Measurements from ENCODE around the gene RAB9A.

The RAB9A gene

DNA sequence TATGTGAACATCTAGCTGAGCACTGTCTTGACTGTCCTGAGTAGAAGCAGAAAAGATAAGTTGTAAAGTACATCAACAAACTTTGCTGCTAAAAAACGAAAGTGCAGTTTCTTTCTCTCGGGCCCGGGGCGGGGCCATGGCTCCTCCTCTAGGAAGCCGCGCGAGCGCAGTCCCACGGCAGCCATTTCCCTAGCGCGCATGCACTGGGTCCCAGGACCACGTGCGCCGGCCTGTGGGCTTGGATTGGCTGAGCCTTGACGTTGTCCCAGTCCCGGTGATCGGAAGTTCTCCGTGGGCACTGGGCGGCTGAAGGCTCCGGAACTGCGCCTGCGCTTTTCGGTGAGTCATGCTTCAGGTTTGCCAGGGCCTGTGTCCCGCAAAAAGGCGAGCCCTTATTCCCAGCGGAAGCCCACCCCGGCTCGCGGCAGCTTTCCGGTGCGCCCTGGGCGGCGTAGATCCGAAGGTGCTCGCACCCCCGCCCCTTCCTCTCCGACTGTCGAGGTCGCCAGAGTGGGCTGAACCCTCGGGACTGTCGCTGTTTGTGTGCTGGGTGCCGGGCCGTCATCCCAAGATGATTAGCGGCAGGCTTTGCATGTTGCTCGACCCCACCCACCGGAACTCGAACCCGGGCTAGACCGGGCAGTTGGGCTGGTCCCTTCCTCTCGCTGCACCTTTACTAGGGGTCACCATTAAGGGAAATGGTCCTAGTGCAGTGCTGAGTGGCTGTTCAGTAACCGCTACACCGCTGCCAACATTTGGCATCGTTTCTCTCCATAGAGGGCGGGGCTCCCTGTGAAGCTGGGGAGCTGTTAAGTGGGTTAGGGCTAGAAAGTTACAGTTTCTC is 35.9 kb upstream of the RAB9A start, which contains the start of gene TCEANC:
TCEANC (plus strand) TSS at position 292 of the 844 bp plus-strand sequence. CDS start 9,368 bp downstream, outside the sequence.
- Histone ChIP-seq H3K27ac (ENCODE audit: low read length) (peak within 1 kb of the TSS; percentile 93), H3K4me1 (ENCODE audit: control insufficient read depth, insufficient read depth, low read length) (peaks cover 16% of the 10 kb centered on the region), H3K4me3 (ENCODE audit: low read length in 2 of 2) (peak within 1 kb of the TSS; percentile 83 to 92), H3K36me3 (ENCODE audit: control insufficient read depth in 2 of 2, insufficient read depth in 2 of 2, low read length in 2 of 2) (no peaks in the 10 kb centered on the region), H3K9ac (ENCODE audit: low read length in 2 of 2) (peak within 1 kb of the TSS; percentile 87 to 88), H3K9me3 (ENCODE audit: control insufficient read depth in 2 of 2, low read length in 2 of 2) (no peaks in the 10 kb centered on the region), H3K27me3 (ENCODE audit: control insufficient read depth in 1 of 2, insufficient read depth in 2 of 2, low read length in 2 of 2) (no peaks in the 10 kb centered on the region)

DNA sequence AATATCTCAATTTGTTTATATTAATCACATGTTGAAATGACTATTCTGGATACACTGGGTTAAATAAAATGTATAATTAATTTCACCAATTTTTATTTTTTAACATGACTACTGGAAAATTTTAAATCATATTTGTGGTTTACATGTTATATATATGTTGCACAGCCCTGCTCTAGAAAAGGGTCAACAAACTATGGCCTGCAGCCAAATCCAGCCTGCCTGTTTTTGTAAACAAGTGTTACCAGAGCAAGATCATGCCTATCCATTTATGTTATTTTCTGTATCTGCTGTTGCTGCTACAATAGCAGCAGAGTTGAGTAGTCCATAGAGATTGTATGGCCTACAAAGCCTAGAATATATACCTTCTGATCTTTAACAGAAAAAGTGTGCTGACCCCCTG is 34.8 kb upstream of the RAB9A start:
- Histone ChIP-seq H3K4me3 (ENCODE audit: low read length in 2 of 2) (peak overlapping the region; percentile 81 to 92), H3K9ac (ENCODE audit: low read length in 2 of 2) (no peak overlapping the region), H3K27ac (ENCODE audit: low read length) (peak overlapping the region; percentile 93)

DNA sequence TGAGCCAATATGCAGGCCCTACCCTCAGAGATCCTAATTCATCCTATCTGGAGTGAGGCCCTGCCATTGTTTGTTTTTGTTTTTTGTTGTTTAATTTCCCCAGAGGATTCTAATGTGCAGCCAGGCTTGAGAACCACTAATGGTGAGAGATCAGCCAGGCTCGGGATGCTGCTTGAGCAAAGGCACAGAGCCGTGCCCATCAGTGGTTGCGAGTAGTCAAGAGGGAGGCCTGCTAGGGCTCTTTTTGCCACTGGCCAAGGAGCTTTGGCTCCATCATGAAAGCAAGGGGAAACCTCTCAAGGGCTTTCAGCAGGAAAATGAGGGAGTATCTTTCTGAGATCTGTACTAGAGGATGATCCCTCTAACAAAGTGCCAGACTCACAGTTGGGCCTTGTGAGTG is 33.3 kb upstream of the RAB9A start:
- H3K4me1 ChIP-seq (ENCODE audit: control insufficient read depth, insufficient read depth, low read length) = peaks cover 19% of the 10 kb centered on the region
- H3K4me3 ChIP-seq (ENCODE audit: low read length in 2 of 2) = no peak overlapping the region
- no peaks in the 10 kb centered on the region for H3K27me3 ChIP-seq (ENCODE audit: control insufficient read depth in 1 of 2, insufficient read depth in 2 of 2, low read length in 2 of 2)
- H3K9me3 ChIP-seq (ENCODE audit: control insufficient read depth in 2 of 2, low read length in 2 of 2) = no peaks in the 10 kb centered on the region
- H3K36me3 ChIP-seq (ENCODE audit: control insufficient read depth in 2 of 2, insufficient read depth in 2 of 2, low read length in 2 of 2) = no peaks in the 10 kb centered on the region
- no peak overlapping the region for H3K27ac ChIP-seq (ENCODE audit: low read length)
- no peak overlapping the region for H3K9ac ChIP-seq (ENCODE audit: low read length in 2 of 2)

More for the DNA sequence above, 34.8 kb upstream of the RAB9A start:
- Histone ChIP-seq H3K27me3 (ENCODE audit: control insufficient read depth in 1 of 2, insufficient read depth in 2 of 2, low read length in 2 of 2) (no peaks in the 10 kb centered on the region), H3K9me3 (ENCODE audit: control insufficient read depth in 2 of 2, low read length in 2 of 2) (no peaks in the 10 kb centered on the region), H3K4me1 (ENCODE audit: control insufficient read depth, insufficient read depth, low read length) (peaks cover 19% of the 10 kb centered on the region), H3K36me3 (ENCODE audit: control insufficient read depth in 2 of 2, insufficient read depth in 2 of 2, low read length in 2 of 2) (no peaks in the 10 kb centered on the region)

DNA sequence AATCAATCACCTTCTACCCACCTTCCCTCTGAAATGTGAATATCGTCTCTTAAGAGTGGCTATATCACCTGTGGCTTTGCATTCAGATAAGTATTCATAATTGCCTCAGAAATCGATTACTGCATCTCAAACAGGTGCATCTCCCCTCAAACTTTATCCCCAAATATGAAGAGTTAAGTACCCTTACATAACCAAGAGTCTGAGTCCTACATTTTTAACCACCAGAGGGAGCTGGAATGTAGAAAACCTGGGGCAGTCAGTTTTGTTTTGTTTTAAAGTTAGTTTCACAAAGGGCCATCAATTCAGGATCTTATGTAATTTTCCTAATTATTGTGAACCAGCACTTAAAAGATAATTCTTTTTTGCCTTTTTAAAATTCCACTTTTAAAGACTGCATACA is 30.3 kb upstream of the RAB9A start:
- H3K27me3 ChIP-seq (ENCODE audit: control insufficient read depth in 1 of 2, insufficient read depth in 2 of 2, low read length in 2 of 2) = no peaks in the 10 kb centered on the region
- no peaks in the 10 kb centered on the region for H3K9me3 ChIP-seq (ENCODE audit: control insufficient read depth in 2 of 2, low read length in 2 of 2)
- H3K4me3 ChIP-seq (ENCODE audit: low read length in 2 of 2) = no peak overlapping the region
- H3K4me1 ChIP-seq (ENCODE audit: control insufficient read depth, insufficient read depth, low read length) = peaks cover 8% of the 10 kb centered on the region
- no peaks in the 10 kb centered on the region for H3K36me3 ChIP-seq (ENCODE audit: control insufficient read depth in 2 of 2, insufficient read depth in 2 of 2, low read length in 2 of 2)
- no peak overlapping the region for H3K27ac ChIP-seq (ENCODE audit: low read length)
- peak overlapping the region in 1 of 2 donors; percentile 38 for H3K9ac ChIP-seq (ENCODE audit: low read length in 2 of 2)

DNA sequence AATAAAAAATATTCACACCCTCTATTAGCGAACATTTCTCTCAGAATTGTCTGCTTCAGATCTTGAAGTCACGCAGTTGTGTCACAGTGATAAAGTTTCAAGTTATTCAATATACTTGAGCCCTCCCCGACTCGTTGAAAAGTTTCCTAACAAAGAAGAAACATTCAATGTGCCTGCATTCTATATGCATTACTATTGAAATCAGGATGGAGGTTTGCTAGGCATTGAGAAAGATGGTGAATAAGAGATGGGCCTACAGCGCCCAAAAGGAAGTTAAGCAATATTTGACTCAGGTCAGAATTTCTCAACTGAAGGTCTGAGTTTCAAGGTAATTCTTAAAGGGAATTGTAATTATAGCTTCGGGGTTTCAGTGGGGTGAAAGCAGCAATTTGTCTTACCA is 29.9 kb upstream of the RAB9A start:
- Histone ChIP-seq H3K4me3 (ENCODE audit: low read length in 2 of 2) (no peak overlapping the region), H3K9me3 (ENCODE audit: control insufficient read depth in 2 of 2, low read length in 2 of 2) (no peaks in the 10 kb centered on the region), H3K36me3 (ENCODE audit: control insufficient read depth in 2 of 2, insufficient read depth in 2 of 2, low read length in 2 of 2) (no peaks in the 10 kb centered on the region), H3K27ac (ENCODE audit: low read length) (peak overlapping the region; percentile 1), H3K4me1 (ENCODE audit: control insufficient read depth, insufficient read depth, low read length) (peaks cover 7% of the 10 kb centered on the region), H3K9ac (ENCODE audit: low read length in 2 of 2) (peak overlapping the region in 1 of 2 donors; percentile 38), H3K27me3 (ENCODE audit: control insufficient read depth in 1 of 2, insufficient read depth in 2 of 2, low read length in 2 of 2) (no peaks in the 10 kb centered on the region)

DNA sequence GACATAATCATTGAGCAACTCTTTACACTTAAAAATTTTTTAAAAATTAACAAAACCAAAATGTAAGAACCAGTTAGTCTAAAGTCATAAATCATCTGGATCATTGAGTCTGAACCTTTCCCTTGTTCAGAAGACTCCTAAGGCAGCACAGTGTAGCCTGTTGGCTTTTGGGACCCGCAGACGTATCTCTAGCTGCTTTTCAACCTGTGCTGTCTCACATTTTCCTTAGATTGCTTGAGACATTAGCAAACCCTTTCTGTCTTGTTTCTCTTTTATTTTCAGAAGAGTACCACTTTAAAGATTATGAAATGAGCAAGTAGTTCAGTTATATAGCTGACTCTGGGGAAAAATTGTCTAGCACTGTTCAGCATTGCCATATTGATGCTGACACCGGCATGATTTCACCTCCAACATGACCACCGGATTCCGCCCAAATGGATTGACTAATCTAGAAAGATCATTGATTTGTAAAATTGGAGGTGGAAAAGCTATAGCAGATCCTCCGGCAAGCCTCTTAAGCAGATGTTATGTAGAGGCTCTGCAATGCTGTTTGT is 27.1 kb upstream of the RAB9A start:
- Histone ChIP-seq H3K9me3 (ENCODE audit: control insufficient read depth in 2 of 2, low read length in 2 of 2) (no peaks in the 10 kb centered on the region), H3K36me3 (ENCODE audit: control insufficient read depth in 2 of 2, insufficient read depth in 2 of 2, low read length in 2 of 2) (no peaks in the 10 kb centered on the region), H3K27ac (ENCODE audit: low read length) (peak overlapping the region; percentile 53), H3K9ac (ENCODE audit: low read length in 2 of 2) (peak overlapping the region; percentile 30 to 61), H3K4me1 (ENCODE audit: control insufficient read depth, insufficient read depth, low read length) (peaks cover 3% of the 10 kb centered on the region), H3K27me3 (ENCODE audit: control insufficient read depth in 1 of 2, insufficient read depth in 2 of 2, low read length in 2 of 2) (no peaks in the 10 kb centered on the region), H3K4me3 (ENCODE audit: low read length in 2 of 2) (peak overlapping the region; percentile 48 to 59)

DNA sequence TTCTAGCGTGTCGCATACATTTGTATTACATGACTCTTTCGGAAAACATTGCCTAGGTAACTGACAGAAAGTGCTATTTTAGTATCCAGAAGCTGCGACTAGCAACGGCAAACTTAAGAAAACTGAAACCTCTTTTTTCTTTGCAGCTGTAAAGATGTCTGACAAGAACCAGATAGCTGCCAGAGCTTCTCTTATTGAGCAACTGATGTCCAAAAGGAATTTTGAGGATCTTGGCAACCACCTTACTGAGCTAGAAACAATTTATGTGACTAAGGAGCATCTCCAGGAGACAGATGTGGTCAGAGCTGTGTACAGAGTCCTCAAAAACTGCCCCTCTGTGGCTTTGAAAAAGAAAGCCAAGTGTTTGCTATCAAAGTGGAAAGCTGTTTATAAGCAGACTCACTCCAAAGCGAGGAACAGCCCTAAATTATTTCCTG is 26.6 kb upstream of the RAB9A start:
- Histone ChIP-seq H3K9ac (ENCODE audit: low read length in 2 of 2) (peak overlapping the region; percentile 30 to 61), H3K27me3 (ENCODE audit: control insufficient read depth in 1 of 2, insufficient read depth in 2 of 2, low read length in 2 of 2) (no peaks in the 10 kb centered on the region), H3K9me3 (ENCODE audit: control insufficient read depth in 2 of 2, low read length in 2 of 2) (no peaks in the 10 kb centered on the region), H3K27ac (ENCODE audit: low read length) (peak overlapping the region; percentile 53), H3K4me3 (ENCODE audit: low read length in 2 of 2) (peak overlapping the region; percentile 48 to 59), H3K4me1 (ENCODE audit: control insufficient read depth, insufficient read depth, low read length) (peaks cover 3% of the 10 kb centered on the region), H3K36me3 (ENCODE audit: control insufficient read depth in 2 of 2, insufficient read depth in 2 of 2, low read length in 2 of 2) (no peaks in the 10 kb centered on the region)

DNA sequence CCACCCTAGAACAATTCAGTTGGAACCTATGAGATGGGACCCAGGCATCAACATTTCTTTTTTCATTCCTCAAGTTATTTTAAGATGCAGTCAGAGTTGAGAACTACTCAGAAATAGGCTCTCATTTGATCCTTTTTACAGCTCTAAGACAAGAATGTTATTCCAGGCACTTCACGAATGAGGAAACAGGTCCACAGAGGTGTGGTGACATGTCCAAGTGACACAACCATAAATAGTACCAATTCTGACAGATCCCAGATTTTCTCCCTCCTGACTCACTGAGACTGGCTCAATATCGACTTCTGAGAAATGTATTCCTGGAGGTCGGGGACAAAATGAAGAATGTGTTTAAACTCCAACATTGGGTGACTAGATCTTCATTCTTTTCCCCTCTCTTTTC is 24.9 kb upstream of the RAB9A start:
- H3K4me1 ChIP-seq (ENCODE audit: control insufficient read depth, insufficient read depth, low read length) = peaks cover 3% of the 10 kb centered on the region
- no peak overlapping the region for H3K27ac ChIP-seq (ENCODE audit: low read length)

DNA sequence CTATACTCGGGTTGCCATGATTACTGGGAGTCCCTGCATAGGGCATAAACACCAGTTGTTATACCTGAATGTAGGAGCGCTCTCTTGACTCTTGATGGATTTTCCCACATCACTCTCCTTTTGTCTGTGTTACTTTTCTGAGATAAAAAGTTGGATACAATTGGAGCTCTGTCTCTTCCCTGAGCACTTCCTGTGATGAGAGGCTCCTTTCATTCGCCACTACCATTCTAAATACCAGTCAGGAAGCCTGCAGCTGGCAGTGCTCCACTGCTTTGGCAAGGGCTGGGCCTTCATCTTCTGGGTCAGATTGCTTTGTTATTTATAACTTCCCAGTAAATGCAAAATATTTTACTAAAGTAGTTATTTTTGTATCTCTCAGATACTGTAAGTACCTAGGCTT is 22.1 kb upstream of the RAB9A start:
- Histone ChIP-seq H3K9ac (ENCODE audit: low read length in 2 of 2) (no peak overlapping the region), H3K27ac (ENCODE audit: low read length) (no peak overlapping the region), H3K9me3 (ENCODE audit: control insufficient read depth in 2 of 2, low read length in 2 of 2) (no peaks in the 10 kb centered on the region), H3K4me3 (ENCODE audit: low read length in 2 of 2) (no peak overlapping the region), H3K4me1 (ENCODE audit: control insufficient read depth, insufficient read depth, low read length) (peaks cover 3% of the 10 kb centered on the region), H3K36me3 (ENCODE audit: control insufficient read depth in 2 of 2, insufficient read depth in 2 of 2, low read length in 2 of 2) (no peaks in the 10 kb centered on the region), H3K27me3 (ENCODE audit: control insufficient read depth in 1 of 2, insufficient read depth in 2 of 2, low read length in 2 of 2) (peaks cover 0 to 4% of the 10 kb centered on the region in 2 donors)

More for the DNA sequence above, 24.9 kb upstream of the RAB9A start:
- no peak overlapping the region for H3K4me3 ChIP-seq (ENCODE audit: low read length in 2 of 2)
- no peaks in the 10 kb centered on the region for H3K36me3 ChIP-seq (ENCODE audit: control insufficient read depth in 2 of 2, insufficient read depth in 2 of 2, low read length in 2 of 2)
- no peaks in the 10 kb centered on the region for H3K9me3 ChIP-seq (ENCODE audit: control insufficient read depth in 2 of 2, low read length in 2 of 2)
- no peaks in the 10 kb centered on the region for H3K27me3 ChIP-seq (ENCODE audit: control insufficient read depth in 1 of 2, insufficient read depth in 2 of 2, low read length in 2 of 2)
- H3K9ac ChIP-seq (ENCODE audit: low read length in 2 of 2) = no peak overlapping the region

DNA sequence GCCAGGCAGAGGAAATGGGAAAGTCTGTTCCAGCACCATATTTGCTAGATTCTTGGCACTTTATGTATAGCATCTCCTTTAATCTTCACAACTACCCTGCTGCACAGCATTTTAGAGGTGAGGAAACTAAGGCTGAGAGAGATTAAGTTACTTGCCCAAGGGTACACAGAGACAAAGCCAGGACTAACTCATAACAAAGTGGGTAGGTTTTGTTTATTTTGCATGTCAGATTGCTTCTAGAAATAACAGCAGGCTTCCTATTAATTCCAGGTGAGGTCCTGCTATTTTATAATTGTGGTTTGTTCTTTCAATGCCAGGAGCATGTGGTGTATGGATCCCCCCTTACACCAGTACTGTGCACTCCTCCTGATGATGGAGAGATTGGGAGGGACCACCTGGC is 21.0 kb upstream of the RAB9A start:
- H3K27ac ChIP-seq (ENCODE audit: low read length) = no peak overlapping the region
- H3K36me3 ChIP-seq (ENCODE audit: control insufficient read depth in 2 of 2, insufficient read depth in 2 of 2, low read length in 2 of 2) = no peaks in the 10 kb centered on the region
- peaks cover 0 to 4% of the 10 kb centered on the region in 2 donors for H3K27me3 ChIP-seq (ENCODE audit: control insufficient read depth in 1 of 2, insufficient read depth in 2 of 2, low read length in 2 of 2)
- no peaks in the 10 kb centered on the region for H3K9me3 ChIP-seq (ENCODE audit: control insufficient read depth in 2 of 2, low read length in 2 of 2)
- peaks cover 3% of the 10 kb centered on the region for H3K4me1 ChIP-seq (ENCODE audit: control insufficient read depth, insufficient read depth, low read length)
- H3K4me3 ChIP-seq (ENCODE audit: low read length in 2 of 2) = no peak overlapping the region
- H3K9ac ChIP-seq (ENCODE audit: low read length in 2 of 2) = no peak overlapping the region
